GM10847 (cell line): ENCODE results near the gene GABARAPL2.

ENCODE experiments used
- POLR2A ChIP-seq: IDR thresholded peaks from 2 replicates; pipeline ENCODE4 v1.6.1; 2011; ENCODE audit not compliant: insufficient read length; ENCODE audit errors: extremely low read depth

GABARAPL2 gene

GRCh38 chr16:75550211-75550662 is 15.9 kb upstream of the GABARAPL2 start:
- TF ChIP-seq POLR2A, result no peak

DNA sequence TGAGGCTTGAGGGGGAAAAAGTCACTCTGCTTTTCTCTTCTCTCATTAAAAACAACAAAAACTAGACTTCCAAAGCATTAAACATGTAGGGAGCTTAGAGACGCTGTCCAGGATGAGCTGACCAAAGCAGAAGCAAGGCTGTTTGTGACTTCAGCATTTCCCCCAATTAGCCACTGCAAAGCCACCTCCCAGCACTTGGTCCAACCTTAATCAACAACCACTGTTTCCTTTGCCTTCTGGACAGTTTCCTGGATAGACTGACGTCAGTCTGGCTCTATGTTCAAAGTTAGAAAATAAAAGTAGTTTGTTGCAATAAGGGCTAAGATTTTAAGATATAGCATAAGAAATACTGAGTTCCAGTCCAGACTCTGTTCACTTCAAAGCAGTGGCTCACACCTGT is 13.2 kb upstream of the GABARAPL2 start:
- no peak for TF ChIP-seq POLR2A

DNA sequence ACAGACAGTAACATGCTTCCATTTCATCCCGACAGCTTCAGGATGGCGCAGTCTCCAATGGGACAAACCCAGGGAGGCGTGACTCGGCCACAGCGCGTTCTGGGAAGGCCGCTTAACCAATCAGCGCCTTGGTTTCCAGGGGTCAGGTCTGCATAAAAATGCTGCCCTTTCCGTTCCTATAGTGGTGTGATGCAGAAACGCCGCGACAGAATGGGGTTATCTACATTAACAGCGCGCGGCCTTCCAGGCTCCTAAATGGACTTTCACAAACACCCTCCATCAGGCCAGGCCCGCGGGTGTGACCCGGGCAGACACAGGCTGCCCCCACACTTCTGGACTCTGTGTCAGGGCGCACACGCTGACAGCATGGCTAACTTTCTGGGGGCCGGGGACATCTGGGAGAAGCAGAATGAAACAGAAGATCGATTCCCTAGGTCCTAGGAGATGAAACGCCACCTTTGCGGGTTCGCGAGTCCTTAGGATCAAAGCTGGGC is 10.9 kb upstream of the GABARAPL2 start:
- no peak for TF ChIP-seq POLR2A

DNA sequence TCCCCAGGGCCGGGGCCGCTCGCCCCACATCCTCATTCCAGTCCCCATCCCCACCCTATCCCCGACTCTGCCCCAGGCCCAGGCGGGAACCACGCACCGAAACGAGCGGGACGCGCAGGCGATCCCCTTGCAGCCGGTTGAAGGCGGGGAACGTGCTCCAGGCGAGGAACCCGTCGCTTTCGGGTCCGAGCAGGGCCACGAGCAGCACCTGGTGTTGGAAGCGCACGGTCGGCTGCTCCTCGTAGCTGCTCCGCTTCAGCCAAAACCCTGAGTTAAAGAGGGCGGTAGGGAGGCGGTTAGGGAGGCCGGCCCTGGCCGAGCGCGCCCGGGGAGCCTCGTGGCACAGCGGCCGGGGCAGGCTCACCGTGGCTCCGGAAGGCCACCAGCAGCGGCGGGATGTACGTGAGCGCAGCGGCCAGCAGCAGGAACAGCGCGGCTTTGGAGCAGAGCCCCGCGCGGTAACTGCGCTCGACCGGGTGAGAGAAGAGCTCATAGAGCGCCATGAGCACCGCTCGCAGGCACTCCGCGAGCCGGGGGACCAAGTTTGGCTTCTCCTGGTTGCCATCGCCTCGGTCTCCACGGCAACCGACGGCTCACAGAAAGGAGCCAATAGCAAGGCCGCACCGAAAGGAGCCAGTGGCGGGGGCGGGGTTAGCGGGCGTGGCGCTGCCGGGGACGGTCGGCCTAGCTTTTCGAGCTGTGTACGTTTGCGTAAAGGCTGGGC is 10.3 kb upstream of the GABARAPL2 start, which contains the start of gene TMEM231:
Gene TMEM231, minus strand, starts transcription at position 546 of the 724 bp plus-strand sequence. Its CDS starts 43 bp downstream, at position 503.
- no peak for TF ChIP-seq POLR2A

GRCh38 chr16:75556431-75556950 is 9.7 kb upstream of the GABARAPL2 start:
- no peak for TF ChIP-seq POLR2A

GRCh38 chr16:75558846-75559401 is 7.3 kb upstream of the GABARAPL2 start:
- no peak for TF ChIP-seq POLR2A

DNA sequence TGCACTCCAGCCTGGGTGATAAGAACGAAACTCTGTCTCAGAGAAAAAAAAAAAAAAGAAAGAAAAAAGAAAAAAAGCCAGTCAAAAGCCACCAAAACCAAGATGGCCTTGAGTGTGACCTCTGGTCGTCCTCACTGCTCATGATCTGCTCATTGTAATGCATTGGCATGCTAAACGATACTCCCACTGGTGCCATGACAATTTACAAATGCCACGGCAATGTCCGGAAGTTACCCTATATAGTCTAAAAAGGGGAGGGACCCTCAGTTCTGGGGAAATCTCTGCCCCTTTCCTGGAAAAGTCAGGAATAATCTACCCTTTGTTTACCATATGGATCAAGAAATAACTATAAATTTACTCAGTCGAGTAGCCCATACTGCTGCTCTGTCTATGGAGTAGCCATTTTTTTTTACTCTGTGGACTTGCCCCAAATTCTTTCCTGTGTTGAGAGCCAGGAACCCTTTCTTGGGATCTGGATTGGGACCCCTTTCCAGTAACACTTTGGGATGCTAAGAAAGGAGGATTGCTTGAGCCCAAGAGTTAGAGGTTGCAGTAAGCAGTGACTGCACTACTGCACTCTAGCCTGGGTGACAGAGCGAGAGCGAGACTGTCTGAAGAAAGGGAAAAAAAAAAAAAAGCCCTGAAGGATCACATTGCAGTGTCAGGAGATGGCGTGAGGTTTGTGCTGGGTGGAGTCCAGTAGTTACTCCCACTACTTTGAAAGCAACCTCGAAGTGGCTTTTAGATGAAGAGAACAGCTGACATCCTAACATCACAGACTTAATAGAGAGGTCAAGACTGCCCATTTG is 6.4 kb upstream of the GABARAPL2 start:
- TF ChIP-seq POLR2A, result no peak

DNA sequence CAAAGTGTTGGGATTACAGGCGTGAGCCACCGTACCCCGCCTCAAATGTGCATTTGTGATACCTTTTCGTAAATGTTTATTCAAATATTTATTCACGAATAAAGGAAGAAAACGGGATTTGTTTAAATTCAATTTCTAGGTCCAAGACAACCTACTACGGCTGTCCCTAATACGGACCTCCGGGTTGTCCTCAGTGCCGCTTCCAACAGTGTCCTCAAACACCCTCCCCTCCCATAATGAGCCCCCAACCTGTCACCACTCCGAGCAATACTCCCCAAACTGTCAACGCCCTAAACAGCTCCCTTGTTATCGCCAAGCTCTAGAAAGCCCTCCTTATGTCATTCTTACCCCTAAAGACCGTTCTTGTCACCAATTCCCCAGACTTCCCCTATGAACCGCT is 539 bp upstream of the GABARAPL2 start:
- no peak for TF ChIP-seq POLR2A

DNA sequence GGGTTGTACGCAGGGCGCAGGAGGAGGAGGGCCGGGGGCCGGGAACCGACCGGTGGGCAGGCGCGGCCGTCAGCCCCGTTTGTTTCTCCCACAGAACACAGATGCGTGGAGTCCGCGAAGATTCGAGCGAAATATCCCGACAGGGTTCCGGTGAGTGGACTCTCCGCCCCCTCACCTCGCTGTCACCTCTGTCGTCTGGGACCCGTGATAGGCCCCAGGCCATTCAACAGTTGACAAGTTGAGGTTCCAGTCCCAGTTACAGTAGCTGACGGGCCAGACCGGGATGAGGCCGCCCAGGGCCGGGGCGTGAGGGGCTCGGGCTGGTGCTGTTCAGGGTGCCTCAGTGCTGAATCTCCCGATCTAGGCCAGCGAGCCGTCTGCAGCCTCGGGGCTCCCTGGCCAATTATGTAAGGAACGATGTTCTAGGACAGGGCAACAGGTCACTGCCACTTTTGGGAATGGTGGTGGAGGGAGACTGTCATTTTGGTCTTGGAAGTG is 628 bp downstream of the GABARAPL2 start:
- TF ChIP-seq POLR2A, result no peak

DNA sequence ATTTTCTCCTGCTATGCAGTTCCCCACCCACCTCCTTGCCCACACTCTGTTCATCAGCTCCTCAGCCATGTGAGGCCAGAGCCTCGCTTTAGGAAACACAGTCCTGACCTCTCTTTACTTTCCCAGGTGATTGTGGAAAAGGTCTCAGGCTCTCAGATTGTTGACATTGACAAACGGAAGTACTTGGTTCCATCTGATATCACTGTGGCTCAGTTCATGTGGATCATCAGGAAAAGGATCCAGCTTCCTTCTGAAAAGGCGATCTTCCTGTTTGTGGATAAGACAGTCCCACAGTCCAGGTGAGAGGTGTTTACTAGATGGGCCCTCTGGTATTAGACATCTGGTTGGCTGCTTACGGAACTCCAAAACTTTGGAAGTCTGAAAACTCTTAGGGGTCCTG is 1.7 kb downstream of the GABARAPL2 start:
- no peak for TF ChIP-seq POLR2A

GRCh38 chr16:75570396-75571065 is 4.4 kb downstream of the GABARAPL2 start:
- TF ChIP-seq POLR2A, result no peak

GRCh38 chr16:75572864-75573542 is 6.8 kb downstream of the GABARAPL2 start:
- no peak for TF ChIP-seq POLR2A

- TF ChIP-seq POLR2A, result no peak
These were observed 7.8 kb downstream of the GABARAPL2 start for GRCh38 chr16:75573955-75574354.

DNA sequence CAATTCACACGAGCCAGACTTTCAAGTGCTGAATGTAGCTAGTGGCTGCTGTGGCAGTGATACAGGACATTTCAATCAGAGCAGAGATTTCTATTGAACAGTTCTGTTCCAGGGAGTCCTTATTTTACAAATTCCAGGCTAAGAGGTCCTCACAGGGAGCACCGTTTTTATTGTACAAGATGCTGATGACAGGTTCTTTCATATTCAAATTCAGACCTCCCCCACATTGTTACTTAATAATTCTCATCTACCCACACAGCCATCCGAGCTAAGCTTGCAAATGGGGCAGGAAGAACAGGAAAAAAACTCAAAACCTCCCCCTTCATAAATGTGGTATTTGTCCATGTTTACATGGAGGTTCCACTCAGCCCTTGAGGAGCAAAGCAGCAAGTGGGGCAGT is 9.8 kb downstream of the GABARAPL2 start:
- TF ChIP-seq POLR2A, result no peak

DNA sequence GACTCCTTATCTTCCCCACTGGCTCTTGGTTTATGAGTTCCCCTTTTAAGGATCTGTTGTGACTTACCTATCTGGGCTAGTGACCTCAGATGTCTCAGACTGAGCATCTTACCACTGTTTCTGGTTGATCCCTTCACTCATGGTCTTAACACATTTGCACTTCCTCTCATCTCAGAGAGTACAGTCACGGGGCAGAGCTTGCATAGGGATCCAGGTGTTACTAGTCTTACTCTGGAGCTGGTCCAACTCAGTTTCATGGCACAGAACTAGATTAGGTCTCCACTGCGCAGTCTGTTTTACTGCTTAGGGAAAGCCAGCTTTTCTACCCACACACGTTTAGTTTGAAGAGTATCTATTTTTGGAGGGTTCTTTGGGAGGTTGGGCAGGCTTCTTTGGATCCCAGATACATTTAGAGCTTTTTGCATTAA is 10.2 kb downstream of the GABARAPL2 start:
- TF ChIP-seq POLR2A, result no peak

- no peak for TF ChIP-seq POLR2A
These were observed 12.0 kb downstream of the GABARAPL2 start for GRCh38 chr16:75578212-75578611.
